Upper lobe of left lung (tissue), 6 donors: Measurements from ENCODE around the gene PPARD. TPM values are rescaled to one million over a fixed set of nuclear protein-coding genes. Genes with fewer than 3 reads are reported as not detected.
"Not testable (repeated sequence)": the region's sequence is repeated elsewhere in the genome, so short reads cannot be mapped to it uniquely, and the experiment has no call there.

ENCODE experiments used
- ATAC-seq, 2 donors: fragments of 200-7000 bp; cut with Tn5 transposase; one replicate each; pipeline ENCODE4 v1.9.1; 2022; ENCODE audit warnings: mild to moderate bottlenecking in 2 of 2, moderate library complexity in 2 of 2; ENCODE audit not compliant: low FRiP score in 2 of 2
- DNase-seq, 2 donors: peaks; one replicate each; pipeline ENCODE4 v3.0.0-alpha.2; 2019 to 2020
- H3K27ac ChIP-seq, 4 donors: fragments of 200-600 bp; sonication (generic); one replicate each; pipeline ENCODE4 v1.5.1; 2016 to 2019
- H3K27me3 ChIP-seq, 4 donors: fragments of 200-600 bp; sonication (generic); one replicate each; pipeline ENCODE4 v1.5.1; 2017 to 2019
- H3K36me3 ChIP-seq, 4 donors: fragments of 200-600 bp; sonication (generic); one replicate each; pipeline ENCODE4 v1.5.1; 2016 to 2019
- H3K4me1 ChIP-seq, 4 donors: fragments of 200-600 bp; sonication (generic); one replicate each; pipeline ENCODE4 v1.5.1; 2018 to 2019
- H3K4me3 ChIP-seq, 4 donors: fragments of 200-600 bp; sonication (generic); one replicate each; pipeline ENCODE4 v1.5.1; 2017 to 2019; ENCODE audit warnings: mild to moderate bottlenecking in 2 of 4, moderate library complexity in 1 of 4
- H3K9me3 ChIP-seq, 4 donors: fragments of 200-600 bp; sonication (generic); one replicate each; pipeline ENCODE4 v1.5.1; 2018 to 2019
- CTCF ChIP-seq, 6 experiments: fragments of 450-650 bp in 4 of 6; fragments of 200-600 bp in 2 of 6; sonication (generic) in 2 of 6; IDR thresholded peaks; one replicate each; pipeline ENCODE4 v1.5.1; 2016 to 2019; ENCODE audit warnings: antibody characterized with exemption in 6 of 6
- EP300 ChIP-seq, 4 donors: sonication (generic); formaldehyde crosslinking; IDR thresholded peaks; one replicate each; pipeline ENCODE4 v1.5.1; 2017; ENCODE audit warnings: antibody characterized with exemption in 4 of 4, control low read depth in 2 of 4
- POLR2A ChIP-seq, 4 donors: fragments of 450-650 bp; IDR thresholded peaks; one replicate each; pipeline ENCODE4 v1.5.1; 2016 to 2017; ENCODE audit warnings: antibody characterized with exemption in 4 of 4, mild to moderate bottlenecking in 2 of 4
- POLR2AphosphoS5 ChIP-seq, 2 donors: sonication (generic); formaldehyde crosslinking; IDR thresholded peaks; one replicate each; pipeline ENCODE4 v1.5.1; 2017; ENCODE audit warnings: antibody characterized with exemption in 2 of 2
- WGBS, 2 donors: methylation state at CpG; one replicate each; pipeline ENCODE4 v1.1.5; 2017 to 2018; 5-methylcytosine and 5-hydroxymethylcytosine counted together
- total RNA-seq, 6 donors: library from RNA; depleted of rRNA in 4 of 6; stranded (reverse); fragments of >200 nt in 4 of 6; gene quantifications; one replicate each; pipeline versions ENCODE4 v1.1.0 to v1.2.1, GENCODE V29; 2016 to 2021
- donor health status: DM: no; HTN: no; CAD: no; lungs with moderate emphysema.
- donor health status: DM: no; HTN: yes; CAD: no; lungs with severe emphysema.

The PPARD gene
- total RNA-seq, 6 donors from 2014 or later: 14.8 to 48.2 (median 31.5) TPM

- 52 to 65% methylated on average over 6 of the region's 9 CpGs for WGBS, 2 donors
- H3K27me3 ChIP-seq, H3K27ac ChIP-seq, H3K36me3 ChIP-seq, H3K4me3 ChIP-seq, H3K9me3 ChIP-seq, H3K4me1 ChIP-seq: not testable (repeated sequence)
- ATAC-seq (peak in 1 of 2 donors; percentile 85), DNase-seq (peak; percentile 82 to 88)
- TF ChIP-seq CTCF (IDR thresholded peaks at IDR 0.05): peak in 3 of 6 experiments; percentile 18 to 39 (median 22)
Observed at GRCh38 chr6:35332074-35332887, 10.1 kb upstream of the PPARD start.

- WGBS, 2 donors: 65 to 75% methylated on average over 13 of the region's 13 CpGs
- Histone ChIP-seq H3K27me3 (no peaks in the 10 kb centered on the region), H3K4me1 (peaks cover 19 to 31% (median 25%) of the 10 kb centered on the region in 4 donors), H3K9me3 (no peaks in the 10 kb centered on the region), H3K36me3 (peaks cover 0 to 7% (median 2%) of the 10 kb centered on the region in 4 donors), H3K27ac (peak overlapping the region in 1 of 4 donors; percentile 96), H3K4me3 (no peak overlapping the region)
- DNase-seq (peak in 1 of 2 donors; percentile 49), ATAC-seq (no peak)
- TF ChIP-seq POLR2A (IDR thresholded peaks at IDR 0.05) (no peak), CTCF (IDR thresholded peaks at IDR 0.05) (no peak)
Observed at GRCh38 chr6:35341557-35341956, 801 bp upstream of the PPARD start.

- 9 to 14% methylated on average over 13 of the region's 13 CpGs for WGBS, 2 donors
Observed at GRCh38 chr6:35343092-35343834, 905 bp downstream of the PPARD start.

GRCh38 chr6:35343835-35344550 is 1.6 kb downstream of the PPARD start:
- no peak for ATAC-seq
- peaks cover 19 to 34% (median 25%) of the 10 kb centered on the region in 4 donors for H3K4me1 ChIP-seq
- 56 to 60% methylated on average over 6 of the region's 6 CpGs for WGBS, 2 donors

More at GRCh38 chr6:35343092-35343834, 905 bp downstream of the PPARD start:
- peaks cover 19 to 33% (median 25%) of the 10 kb centered on the region in 4 donors for H3K4me1 ChIP-seq
- ATAC-seq (peak in 1 of 2 donors; percentile 57), DNase-seq (peak in 1 of 2 donors; percentile 47)
- H3K36me3 ChIP-seq: peaks cover 0 to 19% (median 13%) of the 10 kb centered on the region in 4 donors
- H3K4me3 ChIP-seq: peak overlapping the region; percentile 60 to 88 (median 84)
- H3K9me3 ChIP-seq: no peaks in the 10 kb centered on the region
- H3K27ac ChIP-seq: peak overlapping the region; percentile 86 to 96 (median 92)
- no peaks in the 10 kb centered on the region for H3K27me3 ChIP-seq
- peak in 1 of 4 donors; percentile 31 for TF ChIP-seq POLR2A (IDR thresholded peaks at IDR 0.05)
- TF ChIP-seq POLR2AphosphoS5 (IDR thresholded peaks at IDR 0.05): peak in 1 of 2 donors; percentile 69
- TF ChIP-seq CTCF (IDR thresholded peaks at IDR 0.05): no peak
- TF ChIP-seq EP300 (IDR thresholded peaks at IDR 0.05): peak in 1 of 4 donors; percentile 42

More at GRCh38 chr6:35343835-35344550, 1.6 kb downstream of the PPARD start:
- no peak for DNase-seq
- peak overlapping the region in 3 of 4 donors; percentile 84 to 88 (median 85) for H3K4me3 ChIP-seq
- H3K9me3 ChIP-seq: no peaks in the 10 kb centered on the region
- peak overlapping the region; percentile 86 to 96 (median 92) for H3K27ac ChIP-seq
- no peaks in the 10 kb centered on the region for H3K27me3 ChIP-seq
- TF ChIP-seq CTCF (IDR thresholded peaks at IDR 0.05): no peak
- peaks cover 5 to 26% (median 20%) of the 10 kb centered on the region in 4 donors for H3K36me3 ChIP-seq
